Gastrocnemius medialis (tissue), 4 donors: Measurements from ENCODE around the gene ATP5PB. TPM values are rescaled to one million over a fixed set of nuclear protein-coding genes. Genes with fewer than 3 reads are reported as not detected.

Source experiments
- ATAC-seq, 2 donors: fragments of 150-250 bp; one replicate each; pipeline ENCODE4 v1.9.1; 2016
- DNase-seq, 2 donors: peaks; one replicate each; pipeline ENCODE4 v3.0.0-alpha.2; 2019
- H3K27ac ChIP-seq, 4 donors: fragments of 200-600 bp; sonication (generic); 1 replicate in 1 of 4; 2 replicates in 3 of 4; pipeline ENCODE4 v1.5.1; 2016 to 2018; ENCODE audit warnings: mild to moderate bottlenecking in 2 of 4, moderate library complexity in 1 of 4
- H3K27me3 ChIP-seq, 3 donors: fragments of 200-600 bp; sonication (generic) in 2 of 3; 1 replicate in 1 of 3; 2 replicates in 2 of 3; pipeline versions ENCODE4 v1.5.1 to v1.6.0; 2016 to 2019; ENCODE audit warnings: mild to moderate bottlenecking in 1 of 3, moderate library complexity in 1 of 3
- H3K36me3 ChIP-seq, 2 donors: fragments of 200-600 bp; sonication (generic) in 1 of 2; one replicate each; pipeline ENCODE4 v1.5.1; 2017 to 2018
- H3K4me1 ChIP-seq, 2 donors: fragments of 200-600 bp; sonication (generic) in 1 of 2; one replicate each; pipeline ENCODE4 v1.5.1; 2016 to 2017; ENCODE audit warnings: mild to moderate bottlenecking in 2 of 2
- H3K4me3 ChIP-seq, 4 donors: fragments of 200-600 bp; sonication (generic) in 3 of 4; 1 replicate in 1 of 4; 2 replicates in 3 of 4; pipeline ENCODE4 v1.5.1; 2016 to 2019; ENCODE audit warnings: mild to moderate bottlenecking in 2 of 4
- H3K9me3 ChIP-seq, 3 donors: fragments of 200-600 bp; sonication (generic) in 2 of 3; 1 replicate in 1 of 3; 2 replicates in 2 of 3; pipeline ENCODE4 v1.5.1; 2016 to 2019
- POLR2A ChIP-seq, 2 donors: fragments of 450-650 bp; IDR thresholded peaks; one replicate each; pipeline ENCODE4 v1.6.1; 2017; ENCODE audit warnings: antibody characterized with exemption in 2 of 2, mild to moderate bottlenecking in 2 of 2, moderate library complexity in 2 of 2
- in situ Hi-C, 4 donors: fragments of 200-750 bp; cut with MboI; loops; one replicate each; pipeline versions ENCODE4 v1.15.0 to v1.8.0; 2017; ENCODE audit warnings: low sequenced_read_pairs in 4 of 4
- intact Hi-C: fragments of 100-400 bp; cut with DNase I; formaldehyde crosslinking; loops from one replicate; pipeline ENCODE4 v1.15.1; 2023; ENCODE audit warnings: low total_unique reads
- total RNA-seq, 4 donors: library from RNA; depleted of rRNA; stranded (reverse); fragments of >200 nt; gene quantifications; one replicate each; pipeline versions ENCODE4 v1.1.0 to v1.2.3, GENCODE V29; 2016
- TF ChIP-seq, protein P1 (sequence below), 5 experiments: fragments of 450-650 bp in 3 of 5; fragments of 200-600 bp in 2 of 5; sonication (generic) in 2 of 5; IDR thresholded peaks in 4 of 5; conservative IDR thresholded peaks in 1 of 5; 1 replicate in 4 of 5; 2 replicates in 1 of 5; pipeline ENCODE4 v1.5.1; 2016 to 2019; ENCODE audit warnings: antibody characterized with exemption in 5 of 5, mild to moderate bottlenecking in 3 of 5, moderate library complexity in 3 of 5

ATP5PB gene
- total RNA-seq, 4 donors from 2014 or later = 232 to 350 (median 266) TPM

DNA sequence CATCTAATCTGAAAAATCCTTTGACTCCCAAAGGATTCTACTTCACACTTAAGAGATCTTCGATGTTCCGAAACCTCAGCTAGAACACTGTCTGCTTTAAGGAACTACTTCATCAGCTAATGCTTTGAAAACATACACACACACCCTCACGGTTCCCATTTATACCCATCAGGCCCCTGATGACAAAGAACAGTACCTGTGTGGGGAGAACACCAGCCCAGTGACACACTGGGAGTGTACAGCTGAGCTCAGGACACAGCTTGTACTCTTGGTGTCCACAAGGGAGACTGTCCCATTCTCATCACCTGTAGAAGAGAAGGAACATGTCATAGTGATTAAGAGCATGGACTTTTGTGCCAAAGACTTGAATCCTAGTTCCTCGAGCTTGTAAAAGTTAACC, 6.8 kb upstream of the ATP5PB start:
- Histone ChIP-seq H3K4me3 (no peak overlapping the region), H3K9me3 (no peaks in the 10 kb centered on the region), H3K27me3 (no peaks in the 10 kb centered on the region), H3K27ac (no peak overlapping the region), H3K36me3 (peaks cover 0 to 96% of the 10 kb centered on the region in 2 donors), H3K4me1 (peaks cover 0 to 1% of the 10 kb centered on the region in 2 donors)
- TF ChIP-seq, protein P1, sequence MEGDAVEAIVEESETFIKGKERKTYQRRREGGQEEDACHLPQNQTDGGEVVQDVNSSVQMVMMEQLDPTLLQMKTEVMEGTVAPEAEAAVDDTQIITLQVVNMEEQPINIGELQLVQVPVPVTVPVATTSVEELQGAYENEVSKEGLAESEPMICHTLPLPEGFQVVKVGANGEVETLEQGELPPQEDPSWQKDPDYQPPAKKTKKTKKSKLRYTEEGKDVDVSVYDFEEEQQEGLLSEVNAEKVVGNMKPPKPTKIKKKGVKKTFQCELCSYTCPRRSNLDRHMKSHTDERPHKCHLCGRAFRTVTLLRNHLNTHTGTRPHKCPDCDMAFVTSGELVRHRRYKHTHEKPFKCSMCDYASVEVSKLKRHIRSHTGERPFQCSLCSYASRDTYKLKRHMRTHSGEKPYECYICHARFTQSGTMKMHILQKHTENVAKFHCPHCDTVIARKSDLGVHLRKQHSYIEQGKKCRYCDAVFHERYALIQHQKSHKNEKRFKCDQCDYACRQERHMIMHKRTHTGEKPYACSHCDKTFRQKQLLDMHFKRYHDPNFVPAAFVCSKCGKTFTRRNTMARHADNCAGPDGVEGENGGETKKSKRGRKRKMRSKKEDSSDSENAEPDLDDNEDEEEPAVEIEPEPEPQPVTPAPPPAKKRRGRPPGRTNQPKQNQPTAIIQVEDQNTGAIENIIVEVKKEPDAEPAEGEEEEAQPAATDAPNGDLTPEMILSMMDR (IDR thresholded peaks at IDR 0.05 in 4 of 5, conservative IDR thresholded peaks at IDR 0.05 in 1 of 5) = no peak
- no peak for TF ChIP-seq POLR2A (IDR thresholded peaks at IDR 0.05)
- intact Hi-C loops = loop anchor here (10.0 kb wide), 1 partner anchor 1632 kb away; the partner anchor contains the start of gene LRIG2
- ATAC-seq (no peak), DNase-seq (no peak)
- in situ Hi-C loops = no loop called here

DNA sequence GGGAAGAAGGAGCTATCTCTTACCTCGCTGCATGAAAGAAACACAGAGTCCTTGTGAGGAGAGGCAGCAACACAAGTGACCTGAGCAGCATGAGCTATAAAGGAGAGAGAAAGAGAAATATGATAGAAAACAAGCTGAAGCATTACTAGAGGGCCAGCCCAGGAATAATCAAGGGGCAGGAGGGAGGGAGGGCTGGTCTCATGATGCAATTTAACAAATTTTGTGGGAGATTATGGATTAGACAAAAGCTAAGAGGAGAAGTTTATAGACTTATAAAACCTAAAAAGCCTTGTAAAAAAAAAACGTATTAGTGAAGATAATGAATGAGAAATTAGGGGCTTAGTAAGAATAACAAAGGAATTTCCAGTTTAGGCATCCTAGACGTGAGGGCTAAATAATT, 5.2 kb upstream of the ATP5PB start:
- in situ Hi-C loops (no loop called here), intact Hi-C loops (loop anchor here (10.0 kb wide), 1 partner anchor 1631 kb away; the partner anchor contains the start of gene LRIG2)
- H3K36me3 ChIP-seq = peaks cover 0 to 81% of the 10 kb centered on the region in 2 donors
- peaks cover 5 to 9% of the 10 kb centered on the region in 2 donors for H3K4me1 ChIP-seq
- no peak overlapping the region for H3K4me3 ChIP-seq
- DNase-seq (no peak), ATAC-seq (no peak)
- TF ChIP-seq, protein P1 (IDR thresholded peaks at IDR 0.05 in 4 of 5, conservative IDR thresholded peaks at IDR 0.05 in 1 of 5) = no peak
- TF ChIP-seq POLR2A (IDR thresholded peaks at IDR 0.05) = no peak
- H3K27me3 ChIP-seq = no peaks in the 10 kb centered on the region
- no peak overlapping the region for H3K27ac ChIP-seq
- no peaks in the 10 kb centered on the region for H3K9me3 ChIP-seq

DNA sequence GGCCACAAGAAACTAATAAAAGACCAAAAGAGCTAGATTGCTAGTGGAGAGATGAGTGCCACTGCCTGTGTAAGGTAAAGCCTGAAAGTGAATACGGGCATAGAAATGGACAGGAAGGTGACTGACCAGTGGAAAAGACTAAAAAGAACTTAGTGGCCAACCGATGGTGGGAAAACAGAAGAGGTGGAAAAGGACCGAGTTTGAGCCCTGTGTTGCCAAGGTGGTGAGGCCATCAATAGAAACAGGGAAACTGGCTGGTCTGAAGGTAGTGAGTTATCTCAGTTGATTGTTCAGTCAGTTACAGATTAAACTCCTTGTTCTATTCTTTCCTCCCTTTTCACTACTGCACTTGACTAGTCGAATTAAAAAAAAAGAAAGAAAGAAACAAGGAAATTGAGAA, 2.7 kb upstream of the ATP5PB start:
- no peak for DNase-seq
- ATAC-seq = no peak
- Histone ChIP-seq H3K27ac (no peak overlapping the region), H3K4me1 (peaks cover 22 to 26% of the 10 kb centered on the region in 2 donors), H3K9me3 (no peaks in the 10 kb centered on the region), H3K27me3 (no peaks in the 10 kb centered on the region), H3K4me3 (no peak overlapping the region), H3K36me3 (peaks cover 0 to 56% of the 10 kb centered on the region in 2 donors)
- intact Hi-C loops = loop anchor here (5.0 to 10.0 kb wide), 3 partner anchors 304 to 1628 kb away; partner anchors contain the start of genes CEPT1, DRAM2, LRIF1 and LRIG2
- TF ChIP-seq, protein P1 (IDR thresholded peaks at IDR 0.05 in 4 of 5, conservative IDR thresholded peaks at IDR 0.05 in 1 of 5) = no peak
- TF ChIP-seq POLR2A (IDR thresholded peaks at IDR 0.05) = no peak
- in situ Hi-C loops = no loop called here

DNA sequence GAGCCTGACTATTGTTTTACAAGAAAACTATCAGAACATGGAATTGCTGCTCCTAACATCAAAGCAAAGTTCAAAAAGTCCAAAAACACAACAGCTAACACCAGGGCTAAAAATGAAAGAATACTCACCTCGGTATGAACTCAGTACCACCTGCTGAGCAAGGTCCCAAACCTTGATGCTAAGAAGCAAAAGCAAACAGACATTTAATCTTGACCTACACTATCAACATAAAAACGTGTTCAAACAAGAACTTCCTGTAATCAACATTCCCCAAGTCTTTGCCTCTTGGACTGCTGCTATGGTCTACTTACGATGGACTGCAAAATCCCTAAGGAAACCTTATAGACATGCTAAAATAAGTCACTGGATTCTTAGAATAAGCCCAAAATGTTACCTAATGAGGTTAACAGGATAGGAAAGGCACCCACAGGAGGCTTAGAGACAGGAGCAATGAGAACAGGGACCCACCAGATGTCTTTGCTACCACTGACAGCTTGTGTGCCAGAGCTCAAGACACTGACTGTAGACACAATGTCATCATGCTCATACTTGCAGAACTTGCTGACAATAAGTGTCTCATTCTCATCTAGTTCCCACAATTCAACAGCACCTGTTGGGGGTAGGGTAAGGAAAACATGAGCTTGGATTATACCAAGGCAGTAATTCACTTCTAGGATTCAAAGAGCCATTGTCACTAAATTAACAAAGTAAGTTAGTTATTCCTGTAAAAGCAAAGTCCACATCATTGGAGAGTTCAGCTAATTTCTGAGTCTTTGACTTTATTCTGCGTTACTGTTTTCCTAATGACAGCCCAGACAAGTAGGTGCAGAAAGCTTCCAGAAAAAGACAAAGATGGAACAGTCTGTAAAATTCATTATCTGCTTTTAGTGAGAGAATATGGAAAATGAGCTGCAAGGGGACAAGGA, 2.0 kb upstream of the ATP5PB start:
- Histone ChIP-seq H3K9me3 (no peaks in the 10 kb centered on the region), H3K4me1 (peaks cover 29 to 32% of the 10 kb centered on the region in 2 donors), H3K4me3 (peak overlapping the region in 1 of 4 donors; percentile 71), H3K27ac (peak overlapping the region in 1 of 4 donors; percentile 96), H3K36me3 (peaks cover 0 to 50% of the 10 kb centered on the region in 2 donors), H3K27me3 (no peaks in the 10 kb centered on the region)
- TF ChIP-seq, protein P1 (IDR thresholded peaks at IDR 0.05 in 4 of 5, conservative IDR thresholded peaks at IDR 0.05 in 1 of 5) = no peak
- no peak for TF ChIP-seq POLR2A (IDR thresholded peaks at IDR 0.05)
- ATAC-seq = no peak
- no peak for DNase-seq
- in situ Hi-C loops (no loop called here), intact Hi-C loops (loop anchor here (5.0 to 10.0 kb wide), 3 partner anchors 305 to 1628 kb away; partner anchors contain the start of genes CEPT1, DRAM2, LRIF1 and LRIG2)
